Astrocyte (in vitro differentiated cells and primary cell): Measurements from ENCODE around the gene RUNX3. TPM values are rescaled to one million over a fixed set of nuclear protein-coding genes. Genes with fewer than 3 reads are reported as not detected.

Experiments
- DNase-seq: peaks from one replicate; pipeline ENCODE4 v3.0.0-alpha.2; 2010; ENCODE audit warnings: low read depth
- FAIRE-seq: peaks from 2 replicates; lab custom pipeline; 2011; peaks lifted over from hg19 to GRCh38; lab: Jason Lieb, UNC
- H2AFZ ChIP-seq: 2 replicates; pipeline ENCODE4 v1.6.0; 2012; ENCODE audit warnings: low read depth, low read length, inconsistent platforms
- H3K27ac ChIP-seq: 2 replicates; pipeline ENCODE4 v1.5.1; 2011; ENCODE audit warnings: low read depth, low read length, inconsistent platforms
- H3K27me3 ChIP-seq: 2 replicates; pipeline ENCODE4 v1.6.0; 2011; ENCODE audit warnings: low read length, inconsistent platforms; ENCODE audit not compliant: insufficient read depth
- H3K36me3 ChIP-seq: 2 replicates; pipeline ENCODE4 v1.5.1; 2011; ENCODE audit warnings: low read length, inconsistent platforms; ENCODE audit not compliant: insufficient read depth
- H3K4me1 ChIP-seq: 2 replicates; pipeline ENCODE4 v1.5.1; 2011; ENCODE audit warnings: low read length, inconsistent platforms; ENCODE audit not compliant: insufficient read depth
- H3K4me2 ChIP-seq: 2 replicates; pipeline ENCODE4 v1.6.0; 2012; ENCODE audit warnings: low read length, inconsistent platforms
- H3K4me3 ChIP-seq: 2 replicates; pipeline ENCODE4 v1.5.1; 2011; ENCODE audit warnings: low read depth, mild to moderate bottlenecking, low read length, inconsistent platforms; ENCODE audit not compliant: insufficient read depth
- H3K79me2 ChIP-seq: 2 replicates; pipeline ENCODE4 v1.6.0; 2012; ENCODE audit warnings: mild to moderate bottlenecking, low read length, inconsistent platforms; ENCODE audit not compliant: insufficient read depth
- H3K9ac ChIP-seq: 2 replicates; pipeline ENCODE4 v1.6.0; 2012; ENCODE audit warnings: mild to moderate bottlenecking, low read length, inconsistent platforms
- H3K9me3 ChIP-seq: 2 replicates; pipeline ENCODE4 v1.5.1; 2012; ENCODE audit warnings: low read depth, mild to moderate bottlenecking, low read length, inconsistent platforms; ENCODE audit not compliant: insufficient read depth
- H4K20me1 ChIP-seq: 2 replicates; pipeline ENCODE4 v1.6.0; 2012; ENCODE audit warnings: low read length, inconsistent platforms; ENCODE audit not compliant: insufficient read depth
- H3K27ac Mint-ChIP-seq: one replicate; pipeline ENCODE4 v1.8.0; 2021; ENCODE audit warnings: mild to moderate bottlenecking, mixed read lengths; ENCODE audit not compliant: unreplicated experiment
- H3K27me3 Mint-ChIP-seq: one replicate; pipeline ENCODE4 v1.8.0; 2021; ENCODE audit warnings: low read depth, mixed read lengths; ENCODE audit not compliant: unreplicated experiment
- H3K36me3 Mint-ChIP-seq: one replicate; pipeline ENCODE4 v1.8.0; 2021; ENCODE audit warnings: low read depth, mixed read lengths; ENCODE audit not compliant: unreplicated experiment
- H3K4me1 Mint-ChIP-seq: one replicate; pipeline ENCODE4 v1.8.0; 2021; ENCODE audit warnings: low read depth, mixed read lengths; ENCODE audit not compliant: unreplicated experiment
- H3K4me3 Mint-ChIP-seq: one replicate; pipeline ENCODE4 v1.8.0; 2021; ENCODE audit warnings: mild to moderate bottlenecking, moderate library complexity, mixed read lengths; ENCODE audit not compliant: unreplicated experiment
- H3K9me3 Mint-ChIP-seq: one replicate; pipeline ENCODE4 v1.8.0; 2021; ENCODE audit warnings: mild to moderate bottlenecking, mixed read lengths; ENCODE audit not compliant: unreplicated experiment
- CTCF ChIP-seq: IDR thresholded peaks from 2 replicates; pipeline ENCODE4 v1.5.1; 2011; ENCODE audit warnings: low read depth, mild to moderate bottlenecking, inconsistent platforms, low read length, moderate library complexity; ENCODE audit not compliant: insufficient read depth
- EZH2 ChIP-seq: IDR thresholded peaks from 2 replicates; pipeline ENCODE4 v1.6.1; 2012; ENCODE audit warnings: mild to moderate bottlenecking, low read length, inconsistent platforms; ENCODE audit not compliant: insufficient read depth
- total RNA-seq: library from RNA; stranded (reverse); gene quantifications from 2 replicates; pipeline ENCODE4 v1.2.1, GENCODE V29; 2021

RUNX3 gene
- total RNA-seq, 1 donor from 2014 or later, result 2.5 TPM

GRCh38 chr1:24918370-24918769, 11.7 kb downstream of the RUNX3 start:
- peak overlapping the region; percentile 62 for H3K27ac Mint-ChIP-seq
- H3K27ac ChIP-seq, result no peak overlapping the region
- TF ChIP-seq EZH2 (no peak), CTCF (no peak)
- no peaks in the 10 kb centered on the region for H3K9me3 ChIP-seq
- no peak overlapping the region for H3K4me3 ChIP-seq
- H3K27me3 Mint-ChIP-seq, result peaks cover 26% of the 10 kb centered on the region
- no peak overlapping the region for H3K9ac ChIP-seq
- H3K27me3 ChIP-seq, result peaks cover 12% of the 10 kb centered on the region
- H3K4me1 Mint-ChIP-seq, result no peaks in the 10 kb centered on the region
- FAIRE-seq (no peak), DNase-seq (no peak)
- peaks cover 2% of the 10 kb centered on the region for H3K36me3 Mint-ChIP-seq
- peaks cover 12% of the 10 kb centered on the region for H3K4me1 ChIP-seq
- no peaks in the 10 kb centered on the region for H3K36me3 ChIP-seq
- H2AFZ ChIP-seq, result no peak overlapping the region
- no peaks in the 10 kb centered on the region for H3K9me3 Mint-ChIP-seq
- H3K4me2 ChIP-seq, result no peak overlapping the region
- no peak overlapping the region for H3K4me3 Mint-ChIP-seq
- no peaks in the 10 kb centered on the region for H4K20me1 ChIP-seq
- no peaks in the 10 kb centered on the region for H3K79me2 ChIP-seq

- no peak overlapping the region for H3K4me2 ChIP-seq
- Mint-ChIP-seq H3K27ac (no peak overlapping the region), H3K36me3 (peaks cover 2% of the 10 kb centered on the region), H3K27me3 (peaks cover 23% of the 10 kb centered on the region), H3K9me3 (no peaks in the 10 kb centered on the region), H3K4me1 (no peaks in the 10 kb centered on the region), H3K4me3 (no peak overlapping the region)
- H3K4me1 ChIP-seq, result peaks cover 12% of the 10 kb centered on the region
- no peaks in the 10 kb centered on the region for H4K20me1 ChIP-seq
- no peaks in the 10 kb centered on the region for H3K79me2 ChIP-seq
- DNase-seq (no peak), FAIRE-seq (no peak)
- H3K27ac ChIP-seq, result no peak overlapping the region
- no peaks in the 10 kb centered on the region for H3K9me3 ChIP-seq
- H3K4me3 ChIP-seq, result no peak overlapping the region
- TF ChIP-seq EZH2 (no peak), CTCF (no peak)
- no peak overlapping the region for H2AFZ ChIP-seq
- peaks cover 12% of the 10 kb centered on the region for H3K27me3 ChIP-seq
- no peaks in the 10 kb centered on the region for H3K36me3 ChIP-seq
- H3K9ac ChIP-seq, result no peak overlapping the region
Measured at GRCh38 chr1:24917327-24918074, 12.6 kb downstream of the RUNX3 start.
